ENCODE measurements around the gene TRAK2. TPM values are rescaled to one million over a fixed set of nuclear protein-coding genes. Genes with fewer than 3 reads are reported as not detected.

The TRAK2 gene
- total RNA-seq (26.7 and 30.0 TPM in 2 replicates), polyA plus RNA-seq (6.8 and 9.2 TPM in 2 replicates)

- peaks cover 27% of the 10 kb centered on the region for H3K4me1 ChIP-seq (ENCODE audit: insufficient read depth)
- no peaks in the 10 kb centered on the region for H3K36me3 ChIP-seq (replicated peaks; ENCODE audit: insufficient read depth, low read depth)
- peak within 1 kb of the TSS; percentile 91 for H3K4me2 ChIP-seq
- H3K4me3 ChIP-seq: peak within 1 kb of the TSS; percentile 91
- peak within 1 kb of the TSS; percentile 92 for H2AFZ ChIP-seq
- WGBS (ENCODE audit: low lambda C conversion rate, missing lambda C conversion rate): 2% methylated on average over 37 of the region's 78 CpGs
- H3K9me2 ChIP-seq (replicated peaks; ENCODE audit: insufficient read depth): no peaks in the 10 kb centered on the region
- no peaks in the 10 kb centered on the region for H3K9me3 ChIP-seq (ENCODE audit: low read depth)
- TF ChIP-seq EZH2phosphoT487 (IDR thresholded peaks at IDR 0.05; ENCODE audit: low read depth, severe bottlenecking, unreplicated experiment) (no peak), CTCF (IDR thresholded peaks at IDR 0.05; ENCODE audit: poor library complexity) (peak; percentile 30), EZH2 (IDR thresholded peaks at IDR 0.05; ENCODE audit: borderline replicate concordance) (no peak)
- peak; percentile 96 for DNase-seq (ENCODE audit: low spot score)
- H4K20me1 ChIP-seq (ENCODE audit: insufficient read depth, poor library complexity, severe bottlenecking): no peaks in the 10 kb centered on the region
- H3K27ac ChIP-seq: peak within 1 kb of the TSS; percentile 89
- H3K79me2 ChIP-seq: peaks cover 67% of the 10 kb centered on the region
- H3K27me3 ChIP-seq: no peaks in the 10 kb centered on the region
Measured at GRCh38 chr2:201451292-201452057, at the start of gene TRAK2, which contains the start of gene STRADB. Gene TRAK2 (minus strand): TSS chr2:201451458. CDS start chr2:201420507, 30,951 bp downstream. Gene STRADB (plus strand): TSS chr2:201451740. CDS start chr2:201454841, 3,101 bp downstream.

GRCh38 chr2:201500534-201500933, 49.3 kb upstream of the TRAK2 start:
- 75% methylated on average over 3 of the region's 3 CpGs for WGBS (ENCODE audit: low lambda C conversion rate, missing lambda C conversion rate)
- Histone ChIP-seq H3K79me2 (no peaks in the 10 kb centered on the region), H3K36me3 (replicated peaks; ENCODE audit: insufficient read depth, low read depth) (no peaks in the 10 kb centered on the region), H3K27ac (no peak overlapping the region), H3K9me3 (ENCODE audit: low read depth) (no peaks in the 10 kb centered on the region), H3K27me3 (no peaks in the 10 kb centered on the region), H3K4me2 (no peak overlapping the region), H3K4me3 (no peak overlapping the region), H3K4me1 (ENCODE audit: insufficient read depth) (no peaks in the 10 kb centered on the region), H3K9me2 (replicated peaks; ENCODE audit: insufficient read depth) (no peaks in the 10 kb centered on the region), H4K20me1 (ENCODE audit: insufficient read depth, poor library complexity, severe bottlenecking) (no peaks in the 10 kb centered on the region), H2AFZ (no peak overlapping the region)
- no peak for DNase-seq (ENCODE audit: low spot score)
- TF ChIP-seq CTCF (IDR thresholded peaks at IDR 0.05; ENCODE audit: poor library complexity) (no peak), EZH2phosphoT487 (IDR thresholded peaks at IDR 0.05; ENCODE audit: low read depth, severe bottlenecking, unreplicated experiment) (no peak), EZH2 (IDR thresholded peaks at IDR 0.05; ENCODE audit: borderline replicate concordance) (no peak)

GRCh38 chr2:201496785-201497184, 45.5 kb upstream of the TRAK2 start:
- Histone ChIP-seq H3K4me3 (no peak overlapping the region), H4K20me1 (ENCODE audit: insufficient read depth, poor library complexity, severe bottlenecking) (no peaks in the 10 kb centered on the region), H3K9me3 (ENCODE audit: low read depth) (no peaks in the 10 kb centered on the region), H2AFZ (no peak overlapping the region), H3K79me2 (no peaks in the 10 kb centered on the region), H3K36me3 (replicated peaks; ENCODE audit: insufficient read depth, low read depth) (no peaks in the 10 kb centered on the region), H3K27me3 (no peaks in the 10 kb centered on the region), H3K4me1 (ENCODE audit: insufficient read depth) (no peaks in the 10 kb centered on the region), H3K4me2 (no peak overlapping the region), H3K9me2 (replicated peaks; ENCODE audit: insufficient read depth) (no peaks in the 10 kb centered on the region), H3K27ac (no peak overlapping the region)
- DNase-seq (ENCODE audit: low spot score): no peak
- TF ChIP-seq CTCF (IDR thresholded peaks at IDR 0.05; ENCODE audit: poor library complexity) (no peak), EZH2 (IDR thresholded peaks at IDR 0.05; ENCODE audit: borderline replicate concordance) (no peak), EZH2phosphoT487 (IDR thresholded peaks at IDR 0.05; ENCODE audit: low read depth, severe bottlenecking, unreplicated experiment) (no peak)
- WGBS (ENCODE audit: low lambda C conversion rate, missing lambda C conversion rate): 75% methylated on average over 1 of the region's 1 CpG

Measured in hepatocyte (in vitro differentiated cells).